ENCODE measurements around the gene PXYLP1.
A peak's percentile ranks its signal among the peaks of the same experiment; 100 is the strongest.
"Not testable (repeated sequence)": the region's sequence is repeated elsewhere in the genome, so short reads cannot be mapped to it uniquely, and the experiment has no call there.

The PXYLP1 gene

GRCh38 chr3:141279077-141279967 lies 47.7 kb downstream of the PXYLP1 start:
- in situ Hi-C loops (cut with HindIII; ENCODE audit: low pct_ligation_motif_present, low pct_unique_long_range_greater_than_20kb, low sequenced_read_pairs), result no loop called here
- peak; percentile 33 for DNase-seq

DNA sequence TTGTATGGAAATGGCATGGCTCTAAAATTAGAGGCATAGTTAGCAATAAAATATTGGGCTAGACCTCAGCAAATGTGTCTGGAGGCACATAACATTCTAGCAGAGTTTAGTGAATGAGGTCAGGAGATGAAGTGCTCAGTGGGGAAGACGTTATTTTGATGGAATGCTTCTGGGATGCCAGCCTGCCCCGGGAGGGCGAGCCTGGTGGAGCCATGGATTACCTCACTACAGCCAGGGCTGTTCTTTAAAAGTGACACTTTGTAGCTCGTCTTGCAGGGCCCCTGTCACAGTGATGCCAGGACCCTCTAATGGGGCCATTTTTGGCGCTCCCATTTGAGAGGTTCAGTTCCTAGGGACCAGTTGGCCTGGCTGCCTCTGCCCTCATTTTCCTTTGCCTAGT lies 48.5 kb downstream of the PXYLP1 start:
- in situ Hi-C loops (cut with HindIII; ENCODE audit: low pct_ligation_motif_present, low pct_unique_long_range_greater_than_20kb, low sequenced_read_pairs), result no loop called here

GRCh38 chr3:141280690-141281089 lies 49.1 kb downstream of the PXYLP1 start:
- in situ Hi-C loops (cut with HindIII; ENCODE audit: low pct_ligation_motif_present, low pct_unique_long_range_greater_than_20kb, low sequenced_read_pairs), result no loop called here

More for the DNA sequence above, 48.5 kb downstream of the PXYLP1 start:
- DNase-seq, result peak; percentile 20

DNA sequence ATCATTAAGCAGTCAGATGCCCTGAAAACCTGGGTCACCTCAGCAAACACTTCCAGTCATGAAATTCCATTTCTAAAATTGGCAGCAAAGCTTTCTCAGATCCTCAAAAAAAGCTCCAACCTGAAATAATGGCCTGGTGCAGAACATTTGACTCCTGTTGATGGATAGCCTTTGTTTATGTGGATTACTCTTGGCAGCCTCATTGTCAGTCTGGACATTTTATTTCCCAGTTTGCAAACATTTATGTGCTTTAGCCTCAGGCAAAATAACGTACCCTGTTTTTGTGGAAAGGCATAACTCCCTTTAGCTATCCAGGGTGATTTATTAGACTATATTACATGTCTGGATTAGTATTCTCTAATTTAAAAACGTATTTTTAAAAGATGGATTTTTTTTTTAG lies 53.9 kb downstream of the PXYLP1 start:
- in situ Hi-C loops (cut with HindIII; ENCODE audit: low pct_ligation_motif_present, low pct_unique_long_range_greater_than_20kb, low sequenced_read_pairs), result no loop called here
- DNase-seq, result no peak

More at GRCh38 chr3:141280690-141281089, 49.1 kb downstream of the PXYLP1 start:
- DNase-seq, result no peak

DNA sequence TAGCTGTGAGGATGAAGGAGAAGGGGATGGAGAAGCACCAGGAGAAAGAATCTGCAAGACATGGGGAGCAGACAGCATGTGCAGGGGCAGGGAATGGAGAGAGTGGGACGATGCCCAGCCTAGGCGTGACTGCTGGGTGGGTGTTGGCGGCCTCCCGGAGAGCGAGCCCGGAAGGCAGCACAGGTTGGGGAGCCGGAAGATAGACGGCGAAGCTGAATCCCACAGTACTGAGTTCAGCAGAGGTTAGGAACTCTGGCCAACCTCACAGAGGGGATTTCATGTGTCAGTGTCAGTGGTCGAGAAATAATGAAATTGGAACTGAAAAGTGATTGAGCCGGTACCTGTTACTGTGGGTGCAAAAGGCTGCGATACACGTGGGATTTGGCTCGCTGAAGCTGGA lies 55.2 kb downstream of the PXYLP1 start:
- DNase-seq, result no peak
- in situ Hi-C loops (cut with HindIII; ENCODE audit: low pct_ligation_motif_present, low pct_unique_long_range_greater_than_20kb, low sequenced_read_pairs), result no loop called here

GRCh38 chr3:141287326-141287725 lies 55.7 kb downstream of the PXYLP1 start:
- in situ Hi-C loops (cut with HindIII; ENCODE audit: low pct_ligation_motif_present, low pct_unique_long_range_greater_than_20kb, low sequenced_read_pairs), result no loop called here
- no peak for DNase-seq

DNA sequence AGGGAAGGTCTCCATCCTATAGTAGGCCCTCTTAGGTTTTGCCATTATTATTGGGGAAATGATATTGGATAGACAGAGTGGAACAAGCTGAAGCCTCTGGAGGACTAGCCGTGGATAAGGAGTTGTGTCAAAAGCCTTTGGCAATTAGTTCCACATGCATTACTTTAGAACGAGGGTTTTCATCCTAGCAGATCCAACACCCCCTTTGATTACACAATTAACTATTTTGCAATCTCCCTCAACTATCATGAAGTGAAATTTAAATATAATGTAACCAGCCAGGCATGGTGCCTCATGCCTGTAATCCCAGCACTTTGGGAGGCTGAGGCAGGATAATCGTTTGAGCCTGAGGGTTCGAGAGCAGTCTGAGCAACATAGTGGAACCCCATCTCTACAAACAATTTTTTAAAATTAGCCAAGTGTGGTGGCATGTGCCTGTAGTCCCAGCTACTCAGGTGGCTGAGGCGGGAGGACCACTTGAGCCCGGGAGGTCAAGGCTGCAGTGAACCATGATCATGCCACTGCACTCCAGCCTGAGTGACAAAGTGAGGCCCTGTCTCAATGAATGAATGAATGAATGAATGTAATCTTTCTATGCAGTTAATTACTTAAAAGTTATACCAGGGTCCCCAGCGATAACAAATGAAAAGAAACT lies 56.8 kb downstream of the PXYLP1 start:
- DNase-seq, result no peak
- in situ Hi-C loops (cut with HindIII; ENCODE audit: low pct_ligation_motif_present, low pct_unique_long_range_greater_than_20kb, low sequenced_read_pairs), result no loop called here

DNA sequence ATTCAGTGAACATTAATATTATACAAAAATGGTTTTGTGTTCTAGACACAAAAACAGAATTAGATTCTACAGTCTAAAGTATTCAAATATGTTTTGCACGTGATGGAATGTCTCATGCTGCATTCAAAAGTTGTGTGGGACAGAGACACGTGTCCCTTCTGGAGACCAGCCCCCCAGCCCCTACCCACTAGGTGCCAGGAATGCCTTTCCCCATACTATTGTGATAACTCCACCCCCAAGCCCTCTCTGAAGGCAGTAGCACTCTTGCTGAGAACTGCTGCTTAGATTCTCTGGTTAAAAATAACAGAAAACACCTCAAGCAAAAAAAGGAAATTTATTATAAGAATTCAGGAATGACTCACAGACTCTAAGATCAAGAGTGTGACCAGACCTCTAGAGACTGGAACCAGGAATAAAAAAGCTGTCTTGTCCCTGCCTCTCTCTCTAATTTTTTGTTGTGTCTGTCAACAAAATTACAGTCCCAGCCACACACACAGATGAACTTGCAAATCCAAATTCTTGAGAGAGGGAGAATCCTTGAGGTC lies 57.7 kb downstream of the PXYLP1 start:
- in situ Hi-C loops (cut with HindIII; ENCODE audit: low pct_ligation_motif_present, low pct_unique_long_range_greater_than_20kb, low sequenced_read_pairs), result no loop called here
- DNase-seq, result no peak

- no peak for DNase-seq
- in situ Hi-C loops (cut with HindIII; ENCODE audit: low pct_ligation_motif_present, low pct_unique_long_range_greater_than_20kb, low sequenced_read_pairs), result no loop called here
Measured at GRCh38 chr3:141291559-141292355, 60.1 kb downstream of the PXYLP1 start.

GRCh38 chr3:141292356-141293058 lies 60.9 kb downstream of the PXYLP1 start:
- DNase-seq, result no peak
- in situ Hi-C loops (cut with HindIII; ENCODE audit: low pct_ligation_motif_present, low pct_unique_long_range_greater_than_20kb, low sequenced_read_pairs), result no loop called here

GRCh38 chr3:141294301-141294700 lies 62.7 kb downstream of the PXYLP1 start:
- DNase-seq, result peak; percentile 28
- in situ Hi-C loops (cut with HindIII; ENCODE audit: low pct_ligation_motif_present, low pct_unique_long_range_greater_than_20kb, low sequenced_read_pairs), result no loop called here

GRCh38 chr3:141294848-141295247 lies 63.2 kb downstream of the PXYLP1 start:
- in situ Hi-C loops (cut with HindIII; ENCODE audit: low pct_ligation_motif_present, low pct_unique_long_range_greater_than_20kb, low sequenced_read_pairs), result no loop called here
- peak; percentile 49 for DNase-seq

DNA sequence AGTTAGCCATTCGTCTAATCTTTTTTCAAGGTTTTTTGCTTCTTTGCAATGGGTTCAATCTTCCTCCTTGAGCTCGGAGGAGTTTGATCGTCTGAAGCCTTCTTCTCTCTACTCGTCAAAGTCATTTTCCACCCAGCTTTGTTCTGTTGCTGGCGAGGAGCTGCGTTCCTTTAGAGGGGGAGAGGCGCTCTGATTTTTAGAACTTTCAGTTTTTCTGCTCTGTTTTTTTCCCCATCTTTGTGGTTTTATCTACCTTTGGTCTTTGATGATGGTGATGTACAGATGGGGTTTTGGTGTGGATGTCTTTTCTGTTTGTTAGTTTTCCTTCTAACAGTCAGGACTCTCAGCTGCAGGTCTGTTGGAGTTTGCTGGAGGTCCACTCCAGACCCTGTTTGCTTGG lies 68.8 kb downstream of the PXYLP1 start:
- DNase-seq; in situ Hi-C loops (cut with HindIII; ENCODE audit: low pct_ligation_motif_present, low pct_unique_long_range_greater_than_20kb, low sequenced_read_pairs): not testable (repeated sequence)

DNA sequence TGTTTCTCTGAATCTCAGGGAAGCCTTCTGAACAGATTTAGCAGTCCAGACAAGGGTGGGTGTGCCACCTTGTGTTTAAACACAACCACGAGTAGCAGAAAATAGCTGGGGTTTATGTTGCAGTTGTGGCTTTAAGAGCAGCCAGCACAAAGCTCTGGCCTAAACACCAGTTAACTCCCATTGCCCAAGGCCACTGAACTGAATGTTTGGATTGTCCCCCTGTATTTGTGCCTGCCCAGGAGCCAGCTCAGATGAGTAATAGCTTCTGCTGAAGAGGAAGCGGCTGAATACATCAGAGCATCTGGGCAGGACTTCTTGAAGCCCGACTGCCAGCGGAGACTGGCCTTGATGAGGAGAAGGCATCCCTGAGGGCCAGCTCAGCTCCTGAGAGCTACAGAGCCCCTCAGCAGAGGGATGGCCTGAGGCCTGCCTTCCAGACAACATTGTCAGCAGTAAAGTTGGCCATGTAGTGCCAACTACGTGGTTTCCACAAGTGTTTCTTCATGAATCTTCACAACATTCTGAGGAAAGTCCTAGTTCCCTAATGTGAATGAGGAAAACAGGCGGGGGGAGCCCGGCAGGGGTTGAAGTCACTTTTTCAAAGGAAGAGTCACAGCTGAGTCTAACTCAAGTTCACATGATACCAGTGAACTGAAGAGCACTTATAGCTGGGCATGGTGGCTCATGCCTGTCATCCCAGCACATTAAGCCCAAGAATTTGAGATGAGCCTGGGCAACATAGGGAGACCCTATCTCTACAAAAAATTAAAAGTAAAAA lies 70.9 kb downstream of the PXYLP1 start:
- in situ Hi-C loops (cut with HindIII; ENCODE audit: low pct_ligation_motif_present, low pct_unique_long_range_greater_than_20kb, low sequenced_read_pairs), result no loop called here
- DNase-seq, result no peak

DNA sequence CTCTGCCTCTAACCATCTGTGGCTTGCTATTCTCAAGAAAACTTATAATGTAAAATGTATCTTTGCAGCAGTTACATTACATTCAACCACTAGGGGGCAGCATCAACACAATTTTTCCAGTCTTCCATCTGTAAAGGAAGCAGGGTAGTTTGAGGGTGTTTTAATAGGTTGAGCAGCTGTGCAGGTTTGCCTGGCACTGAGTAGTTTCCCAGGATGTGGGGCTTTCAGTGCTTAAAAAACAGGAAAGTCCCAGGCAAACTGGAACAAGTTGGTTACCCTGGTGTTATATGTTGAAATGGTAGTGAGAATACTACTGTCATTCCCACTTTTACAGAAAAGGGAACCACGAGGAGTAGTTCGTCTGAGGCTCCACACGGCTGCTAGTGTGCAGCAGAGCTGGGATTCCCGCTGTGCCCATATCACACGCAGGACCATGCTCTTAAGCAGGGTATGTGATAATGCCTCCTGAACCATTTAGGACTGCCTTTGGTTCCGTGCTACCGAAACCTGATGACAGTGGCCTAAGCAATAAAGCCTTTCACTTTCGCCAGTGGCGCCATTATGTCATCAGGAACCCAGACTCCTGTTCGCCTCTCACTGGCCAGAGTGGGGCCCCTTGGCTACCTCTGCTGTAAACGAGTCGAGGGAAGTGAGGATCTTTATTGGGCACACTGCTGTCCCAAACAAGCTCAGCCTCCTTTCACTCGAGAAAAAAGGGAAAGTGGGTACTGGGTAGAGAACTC lies 72.0 kb downstream of the PXYLP1 start:
- in situ Hi-C loops (cut with HindIII; ENCODE audit: low pct_ligation_motif_present, low pct_unique_long_range_greater_than_20kb, low sequenced_read_pairs), result no loop called here

GRCh38 chr3:141305436-141305835 lies 73.8 kb downstream of the PXYLP1 start:
- DNase-seq, result peak; percentile 73
- in situ Hi-C loops (cut with HindIII; ENCODE audit: low pct_ligation_motif_present, low pct_unique_long_range_greater_than_20kb, low sequenced_read_pairs), result no loop called here

More for the DNA sequence above, 72.0 kb downstream of the PXYLP1 start:
- DNase-seq, result peak; percentile 72

DNA sequence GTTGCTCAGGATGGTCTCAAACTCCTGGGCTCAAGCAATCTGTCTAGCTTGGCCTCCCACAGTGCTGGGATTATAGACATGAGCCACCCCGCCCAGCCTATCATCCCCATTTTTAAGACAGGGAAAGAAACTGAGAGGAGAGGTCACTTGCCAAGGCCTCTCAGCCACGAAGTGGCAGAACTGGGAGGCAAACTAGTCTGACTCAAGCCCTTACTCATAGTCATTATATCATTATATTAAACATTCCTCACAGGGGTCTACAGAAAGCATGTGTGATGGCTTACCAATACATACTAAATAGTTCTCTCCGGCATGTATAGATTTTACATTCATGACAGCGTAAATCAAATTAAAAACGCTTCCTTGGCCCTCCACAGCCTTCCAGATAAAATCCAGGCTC lies 74.7 kb downstream of the PXYLP1 start:
- in situ Hi-C loops (cut with HindIII; ENCODE audit: low pct_ligation_motif_present, low pct_unique_long_range_greater_than_20kb, low sequenced_read_pairs), result no loop called here
- DNase-seq, result no peak

Data from ACHN (cell line).